IPS DF 6.9 (cell line): ENCODE measurements around the gene OR9Q1.

Experiments
- DNase-seq: peaks from one replicate; pipeline ENCODE4 v3.0.0-alpha.2; 2013; ENCODE audit warnings: low read depth, low spot score
- H3K27ac ChIP-seq: one replicate; pipeline ENCODE4 v1.5.1; 2013; ENCODE audit warnings: low read length, control low read depth
- H3K27me3 ChIP-seq: 2 replicates; pipeline ENCODE4 v1.6.1; 2013; ENCODE audit warnings: mild to moderate bottlenecking, low read length; ENCODE audit not compliant: control insufficient read depth, insufficient read depth
- H3K36me3 ChIP-seq: 2 replicates; pipeline ENCODE4 v1.6.1; 2013; ENCODE audit warnings: low read length; ENCODE audit not compliant: control insufficient read depth, insufficient read depth
- H3K4me1 ChIP-seq: 2 replicates; pipeline ENCODE4 v1.6.1; 2013; ENCODE audit warnings: low read length; ENCODE audit not compliant: control insufficient read depth, insufficient read depth
- H3K4me3 ChIP-seq: 2 replicates; pipeline ENCODE4 v1.5.1; 2013; ENCODE audit warnings: mild to moderate bottlenecking, low read length
- H3K9me3 ChIP-seq: 2 replicates; pipeline ENCODE4 v1.6.1; 2013; ENCODE audit warnings: low read length, inconsistent platforms; ENCODE audit not compliant: control insufficient read depth, insufficient read depth
- WGBS: extraction: QIAGEN DNeasy Blood & Tissue Kit; methylation state at CpG from one replicate; pipeline ENCODE4 v1.1.7; 2013; ENCODE audit warnings: mixed read lengths, missing lambda C conversion rate; ENCODE audit not compliant: insufficient read length, insufficient coverage; 5-methylcytosine and 5-hydroxymethylcytosine counted together

OR9Q1 gene

DNA sequence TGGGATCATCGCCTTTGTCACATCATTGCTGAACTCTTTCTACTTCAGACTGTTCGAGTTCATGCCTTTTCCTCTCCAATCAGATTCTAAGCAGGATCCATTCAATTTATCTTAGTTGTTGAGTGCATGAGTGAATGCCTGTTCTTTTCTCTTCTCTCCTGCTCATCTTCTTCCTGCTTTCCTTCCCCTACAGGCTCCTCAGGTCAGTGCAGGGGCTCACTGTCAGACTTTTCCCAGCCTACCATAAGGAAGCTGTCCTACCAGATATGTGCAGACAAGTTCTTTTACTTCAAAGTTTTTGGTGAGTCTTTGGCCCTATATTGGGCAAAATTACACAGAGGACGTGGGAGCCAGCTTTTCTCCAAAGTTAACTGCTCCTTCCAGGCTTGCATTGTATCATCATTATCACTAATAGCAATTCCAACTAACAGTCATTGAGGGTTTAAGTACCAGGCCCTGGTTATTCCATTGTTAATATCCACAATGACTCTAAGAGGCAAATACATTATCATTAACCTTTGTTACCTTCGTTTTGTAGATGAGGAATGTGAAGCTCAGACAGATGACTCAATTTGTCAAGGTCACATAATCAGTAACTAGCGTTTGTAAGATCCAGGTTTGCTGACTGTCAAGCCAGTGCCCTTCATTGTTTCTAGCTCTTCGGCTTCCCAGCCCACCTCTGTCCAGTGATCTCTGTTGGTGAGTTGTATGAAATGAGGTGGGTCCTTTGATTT lies 37.4 kb downstream of the OR9Q1 start:
- no CpG with 5 or more reads among the region's 6 CpGs for WGBS
- H3K4me3 ChIP-seq = no peak overlapping the region

DNA sequence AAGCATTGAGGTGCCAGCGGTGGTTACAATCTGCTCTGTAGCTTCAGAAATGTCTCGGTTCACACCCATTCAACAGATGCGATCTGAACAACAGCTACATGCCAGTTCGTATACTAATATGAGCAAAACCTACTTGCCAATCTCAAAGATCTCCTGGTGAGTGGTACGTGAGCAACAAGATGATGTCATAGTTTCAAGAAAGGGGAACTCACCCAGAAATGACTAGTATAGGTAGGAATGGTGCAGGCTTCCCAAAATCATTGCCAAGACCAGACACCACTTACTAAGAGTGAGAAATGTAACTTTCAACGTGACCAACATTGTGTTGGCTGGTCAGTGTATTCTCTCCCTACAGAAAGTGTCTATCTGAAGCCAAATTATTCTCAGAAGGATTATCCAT lies 38.1 kb downstream of the OR9Q1 start:
- peaks cover 6% of the 10 kb centered on the region for H3K4me1 ChIP-seq
- DNase-seq = no peak

More for the DNA sequence above, 37.4 kb downstream of the OR9Q1 start:
- no peaks in the 10 kb centered on the region for H3K27me3 ChIP-seq
- no peak overlapping the region for H3K27ac ChIP-seq
- no peak for DNase-seq
- H3K36me3 ChIP-seq = no peaks in the 10 kb centered on the region
- H3K4me1 ChIP-seq = peaks cover 6% of the 10 kb centered on the region
- H3K9me3 ChIP-seq = no peaks in the 10 kb centered on the region

DNA sequence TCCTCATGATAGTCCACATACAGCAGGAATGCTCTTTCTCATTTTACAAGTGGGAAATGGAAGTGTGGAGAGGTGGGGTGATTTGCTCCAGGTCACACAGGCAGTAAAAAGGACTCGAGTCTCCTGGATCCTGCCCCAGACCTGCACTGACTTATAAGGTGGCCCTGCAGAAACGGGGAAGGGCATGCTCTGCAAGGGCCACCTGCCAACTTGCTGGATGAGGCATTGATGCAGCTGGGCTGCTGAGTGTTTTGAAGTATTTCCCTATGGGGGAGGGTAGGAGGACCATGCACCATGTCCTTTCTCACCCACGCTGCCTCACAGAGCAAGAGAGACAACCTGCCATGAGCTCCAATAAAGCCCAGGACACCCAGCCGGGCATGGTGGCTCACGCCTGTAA lies 44.0 kb downstream of the OR9Q1 start:
- no peak overlapping the region for H3K27ac ChIP-seq
- H3K36me3 ChIP-seq = no peaks in the 10 kb centered on the region
- DNase-seq = no peak
- no peak overlapping the region for H3K4me3 ChIP-seq
- WGBS = no CpG with 5 or more reads among the region's 5 CpGs
- H3K4me1 ChIP-seq = peaks cover 1% of the 10 kb centered on the region; the same call in 1 of the 2 replicates
- no peaks in the 10 kb centered on the region for H3K27me3 ChIP-seq
- no peaks in the 10 kb centered on the region for H3K9me3 ChIP-seq

More for the DNA sequence above, 38.1 kb downstream of the OR9Q1 start:
- Histone ChIP-seq H3K9me3 (no peaks in the 10 kb centered on the region), H3K36me3 (no peaks in the 10 kb centered on the region), H3K27me3 (no peaks in the 10 kb centered on the region), H3K4me3 (no peak overlapping the region), H3K27ac (no peak overlapping the region)
- no CpG with 5 or more reads among the region's 6 CpGs for WGBS

DNA sequence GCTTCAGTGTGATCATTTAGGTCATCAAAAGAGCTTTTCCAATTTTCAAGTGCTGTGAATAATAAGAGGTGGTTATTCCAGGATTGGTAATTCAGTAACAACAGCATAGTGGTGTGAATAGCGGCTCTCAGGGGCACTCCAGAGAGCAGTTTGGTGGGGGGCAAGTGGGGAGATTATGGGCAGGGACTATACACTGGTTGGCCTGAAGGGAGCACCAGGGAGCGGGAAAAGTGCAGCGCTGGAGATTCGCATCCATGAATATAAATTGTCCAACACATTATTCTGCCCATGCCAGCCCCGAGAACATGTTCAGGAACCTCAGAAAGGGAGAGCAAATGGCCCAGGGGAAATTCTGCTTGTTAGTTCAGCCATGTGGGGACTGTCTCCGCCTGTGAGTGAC lies 45.0 kb downstream of the OR9Q1 start:
- no CpG with 5 or more reads among the region's 6 CpGs for WGBS
- no peaks in the 10 kb centered on the region for H3K9me3 ChIP-seq
- no peak overlapping the region for H3K27ac ChIP-seq
- peaks cover 1% of the 10 kb centered on the region; the same call in 1 of the 2 replicates for H3K4me1 ChIP-seq
- H3K27me3 ChIP-seq = no peaks in the 10 kb centered on the region
- DNase-seq = no peak
- no peaks in the 10 kb centered on the region for H3K36me3 ChIP-seq
- no peak overlapping the region for H3K4me3 ChIP-seq

DNA sequence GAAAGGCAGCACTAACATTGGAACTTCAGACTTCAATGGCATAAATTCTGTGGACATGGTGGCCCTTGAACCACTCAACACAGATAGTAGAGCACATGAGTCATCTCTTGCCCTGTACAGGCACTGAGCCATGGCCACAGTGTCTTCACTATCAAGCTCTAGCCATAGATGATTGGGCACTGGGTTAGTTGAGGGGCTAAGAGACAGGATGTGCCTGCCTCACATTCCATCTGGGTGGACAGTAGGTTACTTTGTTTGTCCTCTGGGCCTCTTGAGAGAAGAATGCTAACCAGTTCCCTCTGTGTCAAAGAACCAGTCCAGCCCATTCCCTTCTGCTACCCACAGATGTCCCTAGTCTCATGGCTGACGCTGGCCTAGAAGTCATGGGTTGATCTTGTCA lies 46.9 kb downstream of the OR9Q1 start:
- Histone ChIP-seq H3K27ac (no peak overlapping the region), H3K27me3 (no peaks in the 10 kb centered on the region), H3K9me3 (no peaks in the 10 kb centered on the region), H3K4me3 (no peak overlapping the region), H3K36me3 (no peaks in the 10 kb centered on the region), H3K4me1 (no peaks in the 10 kb centered on the region)
- DNase-seq = no peak
- no CpG with 5 or more reads among the region's 1 CpG for WGBS

DNA sequence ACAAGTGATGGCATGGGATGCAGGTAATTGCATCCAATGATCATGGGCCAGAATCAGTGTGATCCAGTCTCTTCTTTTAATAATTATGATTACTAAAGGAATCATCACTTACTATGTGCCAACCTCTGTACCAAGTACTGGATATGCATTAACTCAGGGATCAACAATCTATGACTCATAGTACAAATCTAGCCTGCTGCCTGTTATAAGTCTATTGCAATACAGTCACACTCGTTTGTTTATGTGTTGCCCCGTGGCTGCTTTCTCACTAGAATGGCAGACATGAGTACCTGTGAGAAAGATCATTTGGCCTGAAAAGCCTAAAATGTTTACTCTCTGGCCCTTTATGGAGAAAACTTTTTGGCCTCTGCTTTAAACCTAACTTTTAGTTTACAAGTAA lies 52.1 kb downstream of the OR9Q1 start:
- no CpG with 5 or more reads among the region's 2 CpGs for WGBS
- Histone ChIP-seq H3K9me3 (no peaks in the 10 kb centered on the region), H3K27ac (no peak overlapping the region), H3K4me1 (no peaks in the 10 kb centered on the region), H3K27me3 (no peaks in the 10 kb centered on the region; the same call in 1 of the 2 replicates), H3K4me3 (no peak overlapping the region), H3K36me3 (no peaks in the 10 kb centered on the region)
- no peak for DNase-seq

DNA sequence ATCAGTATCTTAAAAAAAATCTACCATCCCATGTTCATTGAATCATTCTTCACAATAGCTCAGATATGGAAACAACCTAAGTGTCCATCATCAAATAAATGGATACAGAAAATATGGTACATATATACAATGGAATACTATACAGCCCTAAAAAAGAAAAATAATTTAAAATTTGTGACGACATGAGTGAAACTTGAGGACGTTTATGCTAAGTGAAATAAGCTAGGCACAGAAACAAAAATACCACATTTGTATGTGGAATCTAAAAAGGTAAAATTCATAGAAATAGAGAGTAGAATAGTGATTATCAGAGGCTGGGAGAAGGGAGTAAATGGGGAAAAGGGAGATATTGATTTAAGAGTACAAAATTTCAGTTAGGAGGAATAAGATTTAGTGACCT lies 62.8 kb downstream of the OR9Q1 start:
- H3K9me3 ChIP-seq = no peaks in the 10 kb centered on the region
- H3K27me3 ChIP-seq = no peaks in the 10 kb centered on the region
- no peak overlapping the region for H3K4me3 ChIP-seq
- H3K27ac ChIP-seq = no peak overlapping the region
- H3K4me1 ChIP-seq = no peaks in the 10 kb centered on the region
- H3K36me3 ChIP-seq = no peaks in the 10 kb centered on the region
- DNase-seq = no peak
- WGBS = no CpG with 5 or more reads among the region's 2 CpGs

DNA sequence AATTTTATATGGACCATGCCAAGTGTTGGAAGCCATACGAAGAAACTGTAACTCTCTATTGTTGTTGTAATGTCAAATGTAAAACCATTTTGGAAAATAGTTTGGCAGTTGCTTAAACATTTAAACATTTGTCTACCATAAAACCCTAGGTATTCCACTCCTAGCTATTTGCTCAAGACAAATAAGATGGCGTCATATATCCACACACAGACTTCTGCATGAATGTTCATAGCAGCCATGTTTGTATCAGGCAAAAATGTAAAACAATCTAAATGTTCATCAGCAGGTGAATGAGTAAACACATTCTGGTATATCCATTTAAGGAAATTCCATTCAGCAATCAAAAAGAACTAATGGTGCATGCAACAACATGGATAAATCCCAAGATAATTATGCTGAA lies 73.8 kb downstream of the OR9Q1 start:
- H3K9me3 ChIP-seq = no peaks in the 10 kb centered on the region
- no peak for DNase-seq
- H3K27ac ChIP-seq = no peak overlapping the region
- H3K36me3 ChIP-seq = no peaks in the 10 kb centered on the region
- H3K4me3 ChIP-seq = no peak overlapping the region
- no peaks in the 10 kb centered on the region for H3K4me1 ChIP-seq
- no peaks in the 10 kb centered on the region for H3K27me3 ChIP-seq
- WGBS = no CpG with 5 or more reads among the region's 2 CpGs

DNA sequence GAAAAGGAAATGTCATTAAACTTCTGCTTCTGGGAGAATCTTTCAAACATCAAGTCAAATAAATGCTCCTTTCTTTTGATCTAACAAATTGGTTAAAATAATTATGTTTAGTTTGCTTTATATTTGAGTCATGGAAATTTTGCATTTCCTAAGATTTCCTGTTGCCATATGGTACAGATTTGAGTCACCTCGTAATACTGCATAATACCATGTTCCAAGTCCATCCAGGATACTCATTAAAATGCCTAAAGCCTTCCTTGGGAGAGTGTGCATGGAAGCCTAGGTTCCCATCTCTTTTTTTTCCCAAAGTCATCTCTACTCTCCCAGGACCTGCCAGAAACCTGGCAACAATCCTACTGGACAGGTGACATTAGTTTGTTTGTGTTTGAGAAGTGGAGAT lies 97.4 kb downstream of the OR9Q1 start:
- no peak overlapping the region for H3K4me3 ChIP-seq
- WGBS = no CpG with 5 or more reads among the region's 1 CpG

DNA sequence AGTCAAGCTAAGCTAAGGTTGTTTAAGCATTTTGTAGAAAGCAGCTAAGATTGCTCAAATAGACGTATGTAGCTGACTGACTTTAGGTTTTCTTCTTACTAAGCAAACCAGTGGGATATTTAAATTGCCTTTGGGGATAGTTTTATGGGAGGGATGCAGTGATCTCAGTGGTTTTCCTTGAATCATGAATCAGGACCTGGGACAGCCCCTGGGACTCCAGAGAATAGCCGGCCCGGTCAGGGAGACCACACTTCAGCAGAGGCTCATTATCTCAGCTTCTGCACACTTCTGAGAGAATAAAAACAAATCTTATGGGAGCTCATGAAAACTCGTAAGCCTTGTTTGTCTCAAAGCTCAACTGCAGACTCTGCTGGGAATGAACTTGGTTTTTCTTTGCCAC lies 101.8 kb downstream of the OR9Q1 start, which contains the start of gene OR9I1:
Gene OR9I1, minus strand, starts transcription at position 62 of the 400 bp plus-strand sequence. CDS start 6,086 bp downstream, outside the sequence.
- H3K4me3 ChIP-seq = no peak within 1 kb of the TSS
- DNase-seq = no peak
- WGBS = no CpG with 5 or more reads among the region's 4 CpGs
- H3K27me3 ChIP-seq = no peaks in the 10 kb centered on the region
- no peak within 1 kb of the TSS for H3K27ac ChIP-seq
- no peaks in the 10 kb centered on the region for H3K9me3 ChIP-seq
- no peaks in the 10 kb centered on the region for H3K36me3 ChIP-seq
- H3K4me1 ChIP-seq = no peaks in the 10 kb centered on the region

More for the DNA sequence above, 97.4 kb downstream of the OR9Q1 start:
- no peaks in the 10 kb centered on the region for H3K36me3 ChIP-seq
- H3K4me1 ChIP-seq = no peaks in the 10 kb centered on the region
- no peaks in the 10 kb centered on the region for H3K27me3 ChIP-seq
- no peak overlapping the region for H3K27ac ChIP-seq
- DNase-seq = no peak
- H3K9me3 ChIP-seq = no peaks in the 10 kb centered on the region

DNA sequence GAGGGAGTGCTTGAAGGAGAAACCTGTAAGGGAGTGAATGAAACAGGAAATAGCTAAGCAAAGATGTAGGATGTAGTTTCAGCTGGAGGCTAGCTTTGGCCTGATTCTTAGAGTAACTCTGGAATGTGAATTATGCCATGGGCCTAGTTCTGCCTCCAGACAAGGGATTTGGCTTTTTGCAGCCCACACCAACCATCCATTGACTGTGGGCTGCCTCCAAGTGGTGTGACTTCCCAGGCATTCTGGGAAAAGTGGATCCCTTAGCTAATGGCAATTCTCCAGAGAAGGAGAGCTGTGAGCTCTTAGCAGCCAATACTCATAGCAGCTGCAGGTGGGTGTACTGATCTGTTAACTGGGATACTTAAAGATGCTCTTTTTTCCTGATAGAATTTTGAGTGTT lies 103.7 kb downstream of the OR9Q1 start:
- Histone ChIP-seq H3K4me1 (no peaks in the 10 kb centered on the region), H3K4me3 (no peak overlapping the region), H3K27me3 (no peaks in the 10 kb centered on the region), H3K36me3 (no peaks in the 10 kb centered on the region), H3K9me3 (no peaks in the 10 kb centered on the region), H3K27ac (no peak overlapping the region)
- DNase-seq = no peak
